Colonic mucosa (tissue), 4 donors: ENCODE data around the gene BCL11A. TPM values are rescaled to one million over a fixed set of nuclear protein-coding genes. Genes with fewer than 3 reads are reported as not detected.

Source experiments
- DNase-seq: peaks from one replicate; pipeline ENCODE4 v3.0.0-alpha.2; 2020
- H3K27ac ChIP-seq: fragments of 200-600 bp; one replicate; pipeline ENCODE4 v1.8.0; 2021
- H3K27me3 ChIP-seq: fragments of 200-600 bp; one replicate; pipeline ENCODE4 v1.8.0; 2021
- H3K36me3 ChIP-seq: fragments of 200-600 bp; one replicate; pipeline ENCODE4 v1.8.0; 2021
- H3K4me1 ChIP-seq: fragments of 200-600 bp; one replicate; pipeline ENCODE4 v1.8.0; 2021; ENCODE audit warnings: mild to moderate bottlenecking
- H3K4me3 ChIP-seq: fragments of 200-600 bp; one replicate; pipeline ENCODE4 v1.8.0; 2021
- H3K9ac ChIP-seq, 2 donors: one replicate each; pipeline ENCODE4 v1.7.0; 2013; ENCODE audit warnings: control low read depth in 2 of 2, low read depth in 2 of 2, low read length in 2 of 2
- H3K9me3 ChIP-seq: fragments of 200-600 bp; one replicate; pipeline ENCODE4 v1.8.0; 2021
- intact Hi-C: fragments of 100-400 bp; cut with DNase I; formaldehyde crosslinking; loops from one replicate; pipeline ENCODE4 v1.14.1; 2022
- total RNA-seq, 2 donors: library from RNA; stranded (reverse); fragmentation: NEBNext Ultra II Directional in 1 of 2; extraction: Animal tissue kit (Norgen Biotek cat#: 25700) in 1 of 2; gene quantifications; one replicate each; pipeline ENCODE4 v1.2.1, GENCODE V29; 2021
- TF ChIP-seq, protein P1 (sequence below): fragments of 200-600 bp; IDR thresholded peaks from one replicate; pipeline ENCODE4 v1.8.0; 2022; ENCODE audit warnings: antibody characterized with exemption, mild to moderate bottlenecking
- donor health status: healthy.
- donor health status: DM: no; HTN: no; CAD: no.
- donor health status: DM: no; HTN: no; CAD: no.

BCL11A gene
- total RNA-seq, 2 donors from 2014 or later = 22.9 to 27.1 TPM

DNA sequence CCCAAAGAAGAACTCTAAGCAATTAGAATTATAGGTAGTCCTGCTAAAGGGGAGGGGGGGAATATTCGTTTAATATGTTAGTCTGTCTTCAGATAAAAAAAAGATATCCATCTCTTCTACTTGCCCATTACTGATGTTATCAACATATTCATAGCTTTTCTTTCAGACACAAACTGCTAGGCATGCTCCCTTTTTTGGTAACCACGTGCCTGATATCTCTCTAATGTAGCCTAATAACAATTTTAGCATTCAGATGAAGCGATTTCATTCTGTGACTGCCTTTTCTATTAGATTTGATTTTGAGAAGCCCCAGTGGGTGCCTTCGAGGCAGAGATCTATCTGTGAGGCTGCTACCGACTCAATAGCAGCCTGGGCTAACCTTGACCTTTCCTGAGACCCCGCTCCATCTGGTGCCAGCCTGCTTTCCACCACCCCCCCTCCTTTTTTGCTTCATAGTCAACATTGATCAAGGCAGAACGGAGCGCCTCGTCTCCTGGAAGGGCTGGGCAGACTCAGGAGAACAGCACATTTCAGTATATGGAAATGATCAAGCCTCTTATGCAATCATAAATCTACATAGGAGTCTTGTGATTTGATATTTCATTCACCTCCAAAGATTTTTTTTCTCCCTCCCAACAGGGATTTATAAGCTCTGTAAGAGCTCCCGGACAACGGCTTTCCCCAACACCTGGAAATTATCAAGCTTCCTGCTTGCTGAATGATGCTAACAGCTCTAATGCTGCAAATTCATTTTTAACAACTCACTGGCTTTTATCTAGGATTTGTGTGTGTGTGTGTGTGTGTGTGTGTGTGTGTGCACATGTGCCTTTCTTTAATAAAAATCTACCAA, 14.7 kb upstream of the BCL11A start:
- Histone ChIP-seq H3K9ac (no peak overlapping the region), H3K9me3 (no peaks in the 10 kb centered on the region), H3K4me3 (no peak overlapping the region), H3K36me3 (no peaks in the 10 kb centered on the region), H3K4me1 (no peaks in the 10 kb centered on the region), H3K27ac (no peak overlapping the region), H3K27me3 (peaks cover 34% of the 10 kb centered on the region)
- DNase-seq = no peak
- intact Hi-C loops = loop anchor here (10.0 kb wide), 1 partner anchor 1263 kb away; no protein-coding TSS in a partner anchor
- TF ChIP-seq, protein P1, sequence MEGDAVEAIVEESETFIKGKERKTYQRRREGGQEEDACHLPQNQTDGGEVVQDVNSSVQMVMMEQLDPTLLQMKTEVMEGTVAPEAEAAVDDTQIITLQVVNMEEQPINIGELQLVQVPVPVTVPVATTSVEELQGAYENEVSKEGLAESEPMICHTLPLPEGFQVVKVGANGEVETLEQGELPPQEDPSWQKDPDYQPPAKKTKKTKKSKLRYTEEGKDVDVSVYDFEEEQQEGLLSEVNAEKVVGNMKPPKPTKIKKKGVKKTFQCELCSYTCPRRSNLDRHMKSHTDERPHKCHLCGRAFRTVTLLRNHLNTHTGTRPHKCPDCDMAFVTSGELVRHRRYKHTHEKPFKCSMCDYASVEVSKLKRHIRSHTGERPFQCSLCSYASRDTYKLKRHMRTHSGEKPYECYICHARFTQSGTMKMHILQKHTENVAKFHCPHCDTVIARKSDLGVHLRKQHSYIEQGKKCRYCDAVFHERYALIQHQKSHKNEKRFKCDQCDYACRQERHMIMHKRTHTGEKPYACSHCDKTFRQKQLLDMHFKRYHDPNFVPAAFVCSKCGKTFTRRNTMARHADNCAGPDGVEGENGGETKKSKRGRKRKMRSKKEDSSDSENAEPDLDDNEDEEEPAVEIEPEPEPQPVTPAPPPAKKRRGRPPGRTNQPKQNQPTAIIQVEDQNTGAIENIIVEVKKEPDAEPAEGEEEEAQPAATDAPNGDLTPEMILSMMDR = no peak

GRCh38 chr2:60567096-60567495, 13.6 kb upstream of the BCL11A start:
- Histone ChIP-seq H3K27me3 (peaks cover 29% of the 10 kb centered on the region), H3K4me3 (no peak overlapping the region), H3K36me3 (no peaks in the 10 kb centered on the region), H3K4me1 (no peaks in the 10 kb centered on the region), H3K9me3 (no peaks in the 10 kb centered on the region), H3K9ac (no peak overlapping the region), H3K27ac (no peak overlapping the region)
- DNase-seq = no peak
- intact Hi-C loops = loop anchor here (10.0 kb wide), 1 partner anchor 1262 kb away; no protein-coding TSS in a partner anchor
- TF ChIP-seq, protein P1 = no peak

DNA sequence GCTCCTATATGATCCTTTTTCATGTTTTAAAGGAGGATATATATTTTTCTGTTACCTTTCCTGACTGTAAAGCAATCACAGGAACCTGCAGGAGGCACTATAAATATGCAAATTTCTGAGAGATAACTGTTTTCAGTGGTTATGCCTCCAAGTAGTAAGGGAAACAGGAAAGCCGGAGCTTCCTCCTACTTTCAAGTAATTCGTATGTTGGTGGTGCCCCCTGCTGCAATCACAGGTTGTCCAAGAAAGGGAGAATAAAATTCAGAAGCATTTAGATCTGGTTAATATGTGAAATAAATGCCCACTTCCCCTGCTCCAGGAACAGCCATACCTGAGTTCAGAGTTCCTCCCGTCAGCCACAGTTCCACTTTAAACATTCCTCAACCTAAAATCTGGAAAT, 12.0 kb upstream of the BCL11A start:
- no peak overlapping the region for H3K9ac ChIP-seq
- DNase-seq = peak; percentile 44

GRCh38 chr2:60560734-60561644, 7.5 kb upstream of the BCL11A start:
- no peak overlapping the region for H3K4me3 ChIP-seq
- intact Hi-C loops = loop anchor here (5.0 to 10.0 kb wide), 2 partner anchors 1256 to 1799 kb away; no protein-coding TSS in a partner anchor
- no peaks in the 10 kb centered on the region for H3K27me3 ChIP-seq
- peaks cover 4% of the 10 kb centered on the region for H3K4me1 ChIP-seq
- no peaks in the 10 kb centered on the region for H3K36me3 ChIP-seq
- H3K9me3 ChIP-seq = no peaks in the 10 kb centered on the region
- no peak overlapping the region for H3K9ac ChIP-seq
- no peak for DNase-seq
- TF ChIP-seq, protein P1 = peak; percentile 46
- H3K27ac ChIP-seq = no peak overlapping the region

More for the DNA sequence above, 12.0 kb upstream of the BCL11A start:
- H3K9me3 ChIP-seq = no peaks in the 10 kb centered on the region
- TF ChIP-seq, protein P1 = no peak
- H3K36me3 ChIP-seq = no peaks in the 10 kb centered on the region
- H3K27me3 ChIP-seq = peaks cover 13% of the 10 kb centered on the region
- intact Hi-C loops = loop anchor here (10.0 kb wide), 1 partner anchor 1261 kb away; no protein-coding TSS in a partner anchor
- H3K4me3 ChIP-seq = no peak overlapping the region
- no peak overlapping the region for H3K27ac ChIP-seq
- H3K4me1 ChIP-seq = no peaks in the 10 kb centered on the region

- intact Hi-C loops = loop anchor here (5.0 to 10.0 kb wide), 3 partner anchors 345 to 1798 kb away; no protein-coding TSS in a partner anchor
- DNase-seq = no peak
- Histone ChIP-seq H3K4me3 (no peak overlapping the region), H3K36me3 (no peaks in the 10 kb centered on the region), H3K27me3 (no peaks in the 10 kb centered on the region), H3K27ac (no peak overlapping the region), H3K9ac (no peak overlapping the region), H3K9me3 (no peaks in the 10 kb centered on the region), H3K4me1 (peaks cover 4% of the 10 kb centered on the region)
- TF ChIP-seq, protein P1 = no peak
Measured at GRCh38 chr2:60559880-60560279, 6.4 kb upstream of the BCL11A start.
